GM18502 (cell line): Measurements from ENCODE around the gene KRTAP9-2.
"Not testable (repeated sequence)": the region's sequence is repeated elsewhere in the genome, so short reads cannot be mapped to it uniquely, and the experiment has no call there.

ENCODE experiments used
- ATAC-seq: cut with Tn5 transposase; IDR thresholded peaks from one replicate; pipeline ENCODE4 v1.9.1; 2021; ENCODE audit warnings: mild to moderate bottlenecking; ENCODE audit not compliant: unreplicated experiment, poor library complexity

KRTAP9-2 gene

DNA sequence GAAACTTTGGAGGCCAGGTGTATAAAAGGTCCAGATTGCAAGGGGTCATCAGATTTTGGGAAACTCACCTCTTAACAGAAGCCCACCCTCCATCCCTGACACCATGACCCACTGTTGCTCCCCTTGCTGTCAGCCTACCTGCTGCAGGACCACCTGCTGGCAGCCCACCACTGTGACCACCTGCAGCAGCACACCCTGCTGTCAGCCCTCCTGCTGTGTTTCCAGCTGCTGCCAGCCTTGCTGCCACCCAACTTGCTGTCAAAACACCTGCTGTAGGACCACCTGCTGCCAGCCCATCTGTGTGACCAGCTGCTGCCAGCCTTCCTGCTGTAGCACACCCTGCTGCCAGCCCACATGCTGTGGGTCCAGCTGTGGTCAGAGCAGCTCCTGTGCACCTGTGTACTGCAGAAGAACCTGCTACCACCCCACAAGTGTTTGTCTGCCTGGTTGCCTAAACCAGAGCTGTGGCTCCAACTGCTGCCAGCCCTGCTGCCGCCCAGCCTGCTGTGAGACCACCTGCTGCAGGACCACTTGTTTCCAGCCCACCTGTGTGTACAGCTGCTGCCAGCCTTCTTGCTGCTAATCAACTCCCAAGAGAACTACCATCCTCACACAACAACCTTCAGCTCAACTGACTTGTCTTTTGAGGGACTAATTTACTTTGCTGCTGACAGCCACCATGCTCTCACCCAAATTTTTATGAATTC is 6.1 kb downstream of the KRTAP9-2 start, which contains the start of gene KRTAP9-3:
TSS of gene KRTAP9-3 (plus strand) at position 51 of the 707 bp plus-strand sequence. CDS start at position 104, 53 bp downstream.
- not testable (repeated sequence) for ATAC-seq

DNA sequence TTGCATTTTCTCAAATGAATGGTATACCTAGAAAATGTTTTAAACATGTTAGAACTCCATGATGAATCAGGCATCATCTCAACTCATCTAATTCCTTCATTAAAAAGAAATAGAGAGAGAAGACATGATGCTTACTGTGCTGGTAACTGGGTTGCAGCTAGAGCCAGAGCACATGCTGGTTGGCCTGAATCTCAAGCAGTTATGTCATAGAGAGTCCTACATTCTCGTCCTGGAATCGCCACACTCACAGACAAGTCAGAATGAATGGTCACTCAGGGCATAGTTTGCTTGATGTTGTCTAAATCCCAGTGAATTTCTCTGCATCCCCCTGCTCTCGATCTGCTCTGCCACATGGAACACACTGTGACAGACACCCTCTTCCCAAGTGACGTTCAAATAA is 10.7 kb downstream of the KRTAP9-2 start:
- ATAC-seq, result not testable (repeated sequence)

GRCh38 chr17:41237949-41238437 is 11.5 kb downstream of the KRTAP9-2 start, which contains the start of gene KRTAP9-8:
Gene KRTAP9-8, plus strand, starts transcription at chr17:41237999. Its CDS starts 53 bp downstream, at chr17:41238052.
- not testable (repeated sequence) for ATAC-seq

DNA sequence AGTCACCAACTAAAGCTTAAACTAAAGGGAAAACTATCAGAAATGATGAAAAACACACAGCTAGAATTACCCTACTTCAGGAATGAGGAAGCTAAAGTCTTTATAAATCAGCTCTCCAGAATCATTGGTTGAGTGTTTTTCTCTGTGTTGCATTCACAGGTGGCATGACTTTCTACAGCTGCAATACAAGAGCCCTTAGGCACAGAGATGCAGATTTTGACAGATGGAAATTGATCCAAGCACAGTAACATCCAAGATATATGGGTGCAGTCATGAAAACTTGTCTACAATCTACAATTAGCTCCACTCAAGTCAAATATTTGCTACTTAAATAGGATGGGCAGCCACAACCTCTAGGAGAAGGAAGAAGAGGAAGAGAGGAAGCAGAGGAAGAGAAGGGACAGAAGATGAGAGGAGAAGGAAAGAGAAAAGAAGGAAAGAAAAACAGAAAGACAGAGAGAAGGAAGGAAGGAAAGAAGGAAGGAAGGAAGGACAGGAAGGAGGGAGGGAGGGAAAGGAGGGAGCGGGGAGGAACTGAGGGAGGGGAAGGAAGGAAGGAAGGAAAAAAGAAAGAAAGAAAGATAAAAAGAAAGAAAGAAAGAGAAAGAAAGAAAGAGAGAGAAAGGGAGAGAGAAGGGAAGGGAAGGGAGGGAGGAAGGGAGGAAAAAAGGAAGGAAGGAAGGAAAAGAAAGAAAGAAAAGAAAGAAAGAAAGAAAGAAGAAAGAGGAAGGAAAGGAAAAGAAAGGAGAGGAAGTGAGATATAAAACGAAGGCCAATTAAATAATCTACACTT is 20.7 kb downstream of the KRTAP9-2 start:
- ATAC-seq, result not testable (repeated sequence)

DNA sequence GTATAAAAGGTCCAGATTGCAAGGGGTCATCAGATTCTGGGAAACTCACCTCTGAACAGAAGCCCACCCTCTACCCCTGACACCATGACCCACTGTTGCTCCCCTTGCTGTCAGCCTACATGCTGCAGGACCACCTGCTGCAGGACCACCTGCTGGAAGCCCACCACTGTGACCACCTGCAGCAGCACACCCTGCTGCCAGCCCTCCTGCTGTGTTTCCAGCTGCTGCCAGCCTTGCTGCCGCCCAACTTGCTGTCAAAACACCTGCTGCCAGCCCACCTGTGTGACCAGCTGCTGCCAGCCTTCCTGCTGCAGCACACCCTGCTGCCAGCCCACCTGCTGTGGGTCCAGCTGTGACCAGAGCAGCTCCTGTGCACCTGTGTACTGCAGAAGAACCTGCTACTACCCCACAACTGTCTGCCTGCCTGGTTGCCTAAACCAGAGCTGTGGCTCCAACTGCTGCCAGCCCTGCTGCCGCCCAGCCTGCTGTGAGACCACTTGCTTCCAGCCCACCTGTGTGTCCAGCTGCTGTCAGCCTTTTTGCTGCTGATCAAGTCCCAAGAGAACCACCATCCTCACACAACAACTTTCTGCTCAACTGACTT is 23.3 kb downstream of the KRTAP9-2 start, which contains the start of gene KRTAP9-4:
TSS of gene KRTAP9-4 (plus strand) at position 51 of the 604 bp plus-strand sequence. CDS start at position 85, 34 bp downstream.
- not testable (repeated sequence) for ATAC-seq

DNA sequence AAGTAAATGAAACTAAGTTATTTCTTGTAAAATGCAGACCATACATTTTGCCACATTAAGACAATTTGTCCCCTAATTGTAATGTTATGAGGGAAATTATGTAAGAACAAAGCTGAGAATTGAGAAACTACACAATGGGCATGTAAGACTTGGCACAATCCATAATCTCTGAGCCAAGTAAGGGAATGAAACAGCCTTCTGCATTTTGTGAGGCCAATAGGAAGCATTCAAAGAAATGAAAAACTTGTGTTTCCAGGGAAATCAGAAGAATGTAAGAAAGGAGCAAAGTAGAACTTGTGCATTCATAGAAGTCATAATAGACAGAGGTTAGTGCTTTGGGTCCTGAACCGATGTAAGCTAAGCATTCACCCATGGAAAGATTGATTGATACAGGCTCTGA is 24.8 kb downstream of the KRTAP9-2 start:
- no peak for ATAC-seq

DNA sequence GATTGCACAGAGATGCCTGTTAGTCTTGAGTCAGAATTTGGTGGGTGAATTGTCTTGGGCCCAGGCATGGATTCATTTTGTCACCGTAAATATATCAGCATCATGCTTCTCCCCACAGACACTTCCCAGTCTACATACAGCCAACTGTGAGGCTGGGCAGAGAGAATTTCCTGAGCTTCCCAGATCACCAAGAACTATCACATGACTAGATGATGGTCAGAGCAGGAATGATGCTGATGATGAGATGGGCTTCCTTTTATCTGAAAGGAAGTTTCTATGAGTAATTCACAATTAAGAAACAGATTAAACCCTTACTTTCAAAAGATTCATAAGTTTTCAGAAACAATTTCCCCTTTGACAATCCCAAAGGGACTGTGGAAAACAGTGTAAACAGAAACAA is 28.4 kb downstream of the KRTAP9-2 start:
- ATAC-seq, result no peak

GRCh38 chr17:41255381-41256290 is 29.2 kb downstream of the KRTAP9-2 start, which contains the start of gene KRTAP9-9:
Gene KRTAP9-9, plus strand, starts transcription at chr17:41255384.
- not testable (repeated sequence) for ATAC-seq

DNA sequence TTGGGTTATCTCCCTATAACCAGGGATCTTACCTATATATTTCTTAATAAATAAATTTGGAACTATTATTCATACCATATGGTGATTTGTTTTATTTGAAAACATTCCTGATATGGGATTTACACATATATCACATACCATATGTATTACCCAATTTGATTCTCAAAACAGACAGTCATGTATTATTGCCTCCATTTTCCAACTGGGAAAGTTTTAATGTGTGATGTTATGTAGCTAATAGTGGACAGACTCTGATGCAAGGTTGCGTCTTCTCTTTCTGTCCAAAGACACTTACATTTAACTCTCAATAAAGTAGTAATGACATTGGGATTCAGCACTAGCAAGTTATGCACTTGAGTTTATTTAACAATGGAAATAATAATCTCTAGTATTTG is 29.8 kb downstream of the KRTAP9-2 start:
- ATAC-seq, result no peak

GRCh38 chr17:41258406-41258805 is 32.0 kb downstream of the KRTAP9-2 start:
- ATAC-seq, result no peak

DNA sequence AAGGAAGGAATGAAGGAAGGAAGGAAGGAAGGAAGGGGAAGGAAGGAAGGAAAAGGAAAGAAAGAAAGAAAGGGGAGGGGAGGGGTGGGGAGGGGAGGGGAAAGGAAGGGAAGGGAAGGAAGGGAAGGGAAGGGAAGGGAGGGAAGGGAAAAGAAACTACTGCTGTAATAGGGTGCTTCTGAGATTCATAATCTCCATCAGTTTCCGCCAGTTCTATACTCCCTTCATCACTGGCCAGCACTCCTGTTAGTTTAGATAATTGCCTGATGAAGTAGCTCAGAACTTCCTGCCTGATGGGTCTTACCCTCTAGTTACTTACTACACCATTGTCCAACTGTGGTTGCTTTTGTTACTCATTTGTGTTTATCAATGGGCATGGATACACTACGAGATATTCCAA is 36.8 kb downstream of the KRTAP9-2 start:
- ATAC-seq, result no peak

DNA sequence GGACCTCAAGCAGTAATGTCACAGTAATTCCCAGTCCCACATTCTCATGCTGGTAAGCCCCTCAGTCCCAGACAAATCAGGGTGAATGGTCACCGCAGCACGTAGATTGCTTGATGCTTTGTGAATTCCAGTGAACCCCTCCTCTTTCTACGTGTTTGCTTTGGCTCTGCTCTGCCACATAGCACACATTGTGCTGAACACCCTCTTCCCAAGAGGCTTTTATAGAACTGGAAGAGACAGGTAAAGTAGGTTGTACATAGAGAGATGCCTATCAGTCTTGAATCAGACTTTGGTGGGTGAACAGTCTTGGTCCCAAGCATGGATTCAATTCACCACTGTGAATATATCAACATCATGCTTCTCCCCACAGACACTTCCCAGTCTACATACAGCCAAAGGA is 38.2 kb downstream of the KRTAP9-2 start:
- ATAC-seq, result no peak

DNA sequence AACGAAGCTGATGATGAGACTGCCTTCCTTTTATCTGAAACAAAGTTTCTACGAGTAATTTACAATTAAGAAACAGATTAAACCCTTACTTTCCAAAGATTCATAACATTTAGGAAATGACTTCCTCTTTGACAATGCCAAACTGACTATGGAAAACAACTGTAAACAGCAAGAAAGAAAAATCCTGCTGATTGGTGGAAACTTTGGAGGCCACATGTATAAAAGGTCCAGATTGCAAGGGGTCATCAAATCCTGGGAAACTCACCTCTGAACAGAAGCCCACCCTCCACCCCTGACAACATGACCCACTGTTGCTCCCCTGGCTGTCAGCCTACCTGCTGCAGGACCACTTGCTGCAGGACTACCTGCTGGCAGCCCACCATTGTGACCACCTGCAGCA is 38.6 kb downstream of the KRTAP9-2 start, which contains the start of gene KRTAP9-6:
TSS of gene KRTAP9-6 (plus strand) at position 301 of the 400 bp plus-strand sequence. CDS start at position 301, 0 bp downstream.
- no peak for ATAC-seq

- no peak for ATAC-seq
These were observed 41.3 kb downstream of the KRTAP9-2 start for GRCh38 chr17:41267711-41268110.

DNA sequence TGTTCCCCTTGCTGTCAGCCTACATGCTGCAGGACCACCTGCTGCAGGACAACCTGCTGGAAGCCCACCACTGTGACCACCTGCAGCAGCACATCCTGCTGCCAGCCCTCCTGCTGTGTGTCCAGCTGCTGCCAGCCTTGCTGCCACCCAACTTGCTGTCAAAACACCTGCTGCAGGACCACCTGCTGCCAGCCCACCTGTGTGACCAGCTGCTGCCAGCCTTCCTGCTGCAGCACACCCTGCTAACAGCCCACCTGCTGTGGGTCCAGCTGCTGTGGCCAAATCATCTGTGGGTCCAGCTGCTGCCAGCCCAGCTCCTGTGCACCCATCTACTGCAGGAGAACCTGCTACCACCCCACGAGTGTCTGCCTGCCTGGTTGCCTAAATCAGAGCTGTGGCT is 44.9 kb downstream of the KRTAP9-2 start:
- not testable (repeated sequence) for ATAC-seq

- no peak for ATAC-seq
These were observed 45.4 kb downstream of the KRTAP9-2 start for GRCh38 chr17:41271858-41272257.

- ATAC-seq, result not testable (repeated sequence)
These were observed 49.3 kb downstream of the KRTAP9-2 start, which contains the start of gene KRTAP9-7 for GRCh38 chr17:41275648-41276190. Gene KRTAP9-7, plus strand, starts transcription at chr17:41275698. Its CDS starts 0 bp downstream, at chr17:41275698.
